Pons (tissue), 1 donor: Measurements from ENCODE around the gene TRPM3.

Experiments used
- DNase-seq: peaks from one replicate; pipeline ENCODE4 v3.0.0-alpha.2; 2016; ENCODE audit warnings: low spot score

Gene TRPM3

GRCh38 chr9:70609542-70610286 is 511.7 kb downstream of the TRPM3 start:
- no peak for DNase-seq

- DNase-seq: no peak
Measured at GRCh38 chr9:70609011-70609410, 512.4 kb downstream of the TRPM3 start.

GRCh38 chr9:70607926-70608325 is 513.5 kb downstream of the TRPM3 start:
- DNase-seq: peak; percentile 71

- DNase-seq: no peak
Measured at GRCh38 chr9:70607329-70607728, 514.1 kb downstream of the TRPM3 start.

GRCh38 chr9:70603020-70603411 is 518.4 kb downstream of the TRPM3 start:
- no peak for DNase-seq

- peak; percentile 91 for DNase-seq
Measured at GRCh38 chr9:70602321-70603019, 519.0 kb downstream of the TRPM3 start.

GRCh38 chr9:70601000-70601951 is 520.1 kb downstream of the TRPM3 start:
- peak; percentile 94 for DNase-seq

- DNase-seq: no peak
Measured at GRCh38 chr9:70600506-70600905, 520.9 kb downstream of the TRPM3 start.

- no peak for DNase-seq
Measured at GRCh38 chr9:70597886-70598285, 523.5 kb downstream of the TRPM3 start.

GRCh38 chr9:70595211-70595610 is 526.2 kb downstream of the TRPM3 start:
- DNase-seq: no peak

- DNase-seq: no peak
Measured at GRCh38 chr9:70594386-70594944, 527.0 kb downstream of the TRPM3 start.

- no peak for DNase-seq
Measured at GRCh38 chr9:70593241-70593640, 528.2 kb downstream of the TRPM3 start.

- DNase-seq: no peak
Measured at GRCh38 chr9:70590315-70590677, 531.1 kb downstream of the TRPM3 start.

GRCh38 chr9:70589571-70590314 is 531.7 kb downstream of the TRPM3 start:
- DNase-seq: no peak

GRCh38 chr9:70588999-70589398 is 532.4 kb downstream of the TRPM3 start:
- no peak for DNase-seq

GRCh38 chr9:70588381-70588780 is 533.0 kb downstream of the TRPM3 start:
- DNase-seq: no peak

GRCh38 chr9:70587201-70587600 is 534.2 kb downstream of the TRPM3 start:
- DNase-seq: peak; percentile 32

GRCh38 chr9:70586476-70586875 is 534.9 kb downstream of the TRPM3 start:
- no peak for DNase-seq

- DNase-seq: no peak
Measured at GRCh38 chr9:70581955-70582350, 539.5 kb downstream of the TRPM3 start.

- DNase-seq: no peak
Measured at GRCh38 chr9:70581214-70581954, 540.0 kb downstream of the TRPM3 start.
